Lower leg skin (tissue), 4 donors: Measurements from ENCODE around the gene RNF157. TPM values are rescaled to one million over a fixed set of nuclear protein-coding genes. Genes with fewer than 3 reads are reported as not detected.
"Not testable (repeated sequence)": the region's sequence is repeated elsewhere in the genome, so short reads cannot be mapped to it uniquely, and the experiment has no call there.

Source experiments
- DNase-seq, 2 donors: peaks; one replicate each; pipeline ENCODE4 v3.0.0-alpha.2; 2019; ENCODE audit warnings: low spot score in 2 of 2
- H3K4me3 ChIP-seq: fragments of 200-600 bp; sonication (generic); 2 replicates; pipeline ENCODE4 v1.5.1; 2017; ENCODE audit warnings: mild to moderate bottlenecking, low read depth; ENCODE audit not compliant: poor library complexity, severe bottlenecking
- POLR2A ChIP-seq, 2 donors: fragments of 450-650 bp; IDR thresholded peaks; one replicate each; pipeline ENCODE4 v1.6.1; 2016 to 2017; ENCODE audit warnings: antibody characterized with exemption in 2 of 2, mild to moderate bottlenecking in 1 of 2, moderate library complexity in 1 of 2
- WGBS, 2 donors: methylation state at CpG; one replicate each; pipeline ENCODE4 v1.1.5; 2018; 5-methylcytosine and 5-hydroxymethylcytosine counted together
- intact Hi-C: fragments of 100-400 bp; cut with DNase I; formaldehyde crosslinking; loops from one replicate; pipeline ENCODE4 v1.15.0; 2023; ENCODE audit warnings: low total_unique reads
- total RNA-seq, 4 donors: library from RNA; depleted of rRNA; stranded (reverse); fragments of >200 nt; gene quantifications; one replicate each; pipeline ENCODE4 v1.1.0, GENCODE V29; 2016
- TF ChIP-seq, protein P1 (sequence below), 3 donors: fragments of 450-650 bp; IDR thresholded peaks; one replicate each; pipeline ENCODE4 v1.5.1; 2016; ENCODE audit warnings: antibody characterized with exemption in 3 of 3, mild to moderate bottlenecking in 3 of 3, moderate library complexity in 2 of 3

Gene RNF157
- total RNA-seq, 4 donors from 2014 or later: 0.83 to 2.4 (median 1.4) TPM

DNA sequence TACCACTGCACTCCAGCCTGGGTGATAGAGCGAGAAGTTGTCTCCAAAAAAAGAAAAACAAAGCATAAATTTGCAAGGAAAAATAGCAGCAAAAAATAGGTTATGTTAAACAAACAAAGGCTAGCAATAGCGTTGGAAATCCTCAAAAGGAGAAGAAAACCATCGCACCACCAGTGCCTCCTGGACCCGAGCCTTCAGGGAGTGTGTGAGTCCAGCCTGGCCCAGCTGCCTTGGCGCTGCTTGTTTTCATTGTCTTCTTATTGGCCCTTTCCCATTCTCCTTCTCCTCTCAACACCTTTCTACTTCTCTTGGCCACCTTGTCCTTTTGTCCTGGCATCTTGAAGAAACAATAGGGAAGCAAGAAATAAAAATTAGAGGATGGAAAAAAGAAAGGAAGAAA lies 20.4 kb upstream of the RNF157 start:
- intact Hi-C loops: no loop called here
- no peak for DNase-seq
- H3K4me3 ChIP-seq: no peak overlapping the region
- 73 to 88% methylated on average over 5 of the region's 5 CpGs for WGBS, 2 donors
- no peak for TF ChIP-seq POLR2A (IDR thresholded peaks at IDR 0.05)
- TF ChIP-seq, protein P1, sequence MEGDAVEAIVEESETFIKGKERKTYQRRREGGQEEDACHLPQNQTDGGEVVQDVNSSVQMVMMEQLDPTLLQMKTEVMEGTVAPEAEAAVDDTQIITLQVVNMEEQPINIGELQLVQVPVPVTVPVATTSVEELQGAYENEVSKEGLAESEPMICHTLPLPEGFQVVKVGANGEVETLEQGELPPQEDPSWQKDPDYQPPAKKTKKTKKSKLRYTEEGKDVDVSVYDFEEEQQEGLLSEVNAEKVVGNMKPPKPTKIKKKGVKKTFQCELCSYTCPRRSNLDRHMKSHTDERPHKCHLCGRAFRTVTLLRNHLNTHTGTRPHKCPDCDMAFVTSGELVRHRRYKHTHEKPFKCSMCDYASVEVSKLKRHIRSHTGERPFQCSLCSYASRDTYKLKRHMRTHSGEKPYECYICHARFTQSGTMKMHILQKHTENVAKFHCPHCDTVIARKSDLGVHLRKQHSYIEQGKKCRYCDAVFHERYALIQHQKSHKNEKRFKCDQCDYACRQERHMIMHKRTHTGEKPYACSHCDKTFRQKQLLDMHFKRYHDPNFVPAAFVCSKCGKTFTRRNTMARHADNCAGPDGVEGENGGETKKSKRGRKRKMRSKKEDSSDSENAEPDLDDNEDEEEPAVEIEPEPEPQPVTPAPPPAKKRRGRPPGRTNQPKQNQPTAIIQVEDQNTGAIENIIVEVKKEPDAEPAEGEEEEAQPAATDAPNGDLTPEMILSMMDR (IDR thresholded peaks at IDR 0.05): no peak

DNA sequence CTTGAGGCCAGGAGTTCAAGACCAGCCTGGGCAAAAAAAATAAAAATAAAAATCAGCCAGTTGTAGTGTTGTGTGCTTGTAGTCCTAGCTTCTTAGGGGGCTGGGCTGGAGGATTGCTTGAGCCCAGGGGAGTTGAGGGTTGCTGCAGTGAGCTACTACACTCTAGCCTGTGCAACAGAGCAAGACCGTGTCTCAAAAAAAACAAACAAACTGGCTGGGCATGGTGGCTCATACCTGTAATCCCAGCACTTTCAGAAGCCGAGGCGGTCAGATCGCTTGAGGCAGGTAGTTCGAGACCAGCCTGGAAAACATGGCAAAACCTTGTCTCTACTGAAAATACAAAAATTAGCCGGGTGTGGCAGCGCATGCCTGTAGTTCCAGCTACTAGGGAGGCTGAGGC lies 19.9 kb upstream of the RNF157 start:
- no peak overlapping the region for H3K4me3 ChIP-seq
- 94 to 95% methylated on average over 7 of the region's 7 CpGs for WGBS, 2 donors
- DNase-seq: no peak
- TF ChIP-seq POLR2A (IDR thresholded peaks at IDR 0.05): no peak
- TF ChIP-seq, protein P1 (IDR thresholded peaks at IDR 0.05): no peak
- intact Hi-C loops: no loop called here

DNA sequence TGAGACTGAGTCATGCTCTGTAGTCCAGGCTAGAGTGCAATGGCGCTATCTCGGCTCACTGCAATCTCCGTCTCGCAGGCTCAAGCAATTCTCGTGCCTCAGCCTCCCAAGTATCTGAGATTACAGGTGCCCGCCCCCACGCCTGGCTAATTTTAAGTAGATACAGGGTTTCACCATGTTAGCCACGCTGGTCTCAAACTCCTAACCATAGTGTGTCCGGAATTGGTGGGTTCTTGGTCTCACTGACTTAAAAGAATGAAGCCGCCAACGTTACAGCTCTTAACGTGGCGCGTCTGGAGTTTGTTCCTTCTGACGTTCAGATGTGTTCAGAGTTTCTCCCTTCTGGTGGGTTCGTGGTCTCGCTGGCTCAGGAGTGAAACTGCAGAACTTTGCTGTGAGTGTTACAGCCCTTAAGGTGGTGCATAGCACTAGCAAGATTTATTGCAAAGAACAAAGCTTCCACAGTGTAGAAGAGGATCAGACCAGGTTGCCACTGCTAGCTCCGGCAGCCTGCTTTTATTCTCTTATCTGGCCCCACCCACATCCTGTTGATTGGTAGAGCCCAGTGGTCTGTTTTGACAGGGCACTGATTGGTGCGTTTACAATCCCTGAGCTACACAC lies 16.2 kb upstream of the RNF157 start:
- intact Hi-C loops: not testable (repeated sequence)

DNA sequence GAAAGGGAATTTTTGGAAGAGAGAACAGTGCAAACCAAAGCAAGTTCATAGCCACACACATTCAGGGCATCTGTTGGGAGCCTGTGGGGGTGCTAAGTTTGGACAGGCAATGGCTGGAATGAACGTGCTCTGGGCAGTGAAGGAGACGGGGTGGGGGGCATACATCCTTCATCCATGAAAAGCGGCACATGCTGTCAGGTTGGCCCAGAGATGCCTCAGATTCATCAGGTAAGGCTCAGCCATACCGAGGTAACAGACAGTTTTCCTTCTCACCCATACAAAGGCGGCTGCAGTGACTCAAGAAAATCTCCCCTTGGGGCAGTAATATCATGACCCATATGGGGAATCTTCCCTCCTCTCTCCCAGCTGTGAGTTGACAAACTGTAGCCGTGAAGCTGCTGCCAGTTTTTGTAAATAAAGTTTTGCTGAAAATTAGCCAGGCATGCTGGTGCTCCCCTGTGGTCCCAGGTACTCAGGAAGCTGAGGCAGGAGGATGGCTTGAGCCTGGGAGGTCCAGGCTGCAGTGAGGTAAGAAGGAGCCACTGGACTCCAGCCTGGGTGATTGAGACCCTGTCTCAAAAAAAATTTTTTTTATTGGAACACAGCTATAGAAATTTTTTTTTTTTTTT lies 15.6 kb upstream of the RNF157 start:
- 61 to 76% methylated on average over 6 of the region's 6 CpGs for WGBS, 2 donors
- no peak overlapping the region for H3K4me3 ChIP-seq
- peak in 1 of 2 donors; percentile 53 for DNase-seq
- no peak for TF ChIP-seq POLR2A (IDR thresholded peaks at IDR 0.05)
- TF ChIP-seq, protein P1 (IDR thresholded peaks at IDR 0.05): no peak
- intact Hi-C loops: no loop called here

More for the DNA sequence above, 16.2 kb upstream of the RNF157 start:
- peak in 1 of 2 donors; percentile 64 for DNase-seq
- 78 to 82% methylated on average over 19 of the region's 19 CpGs for WGBS, 2 donors
- not testable (repeated sequence) for H3K4me3 ChIP-seq

DNA sequence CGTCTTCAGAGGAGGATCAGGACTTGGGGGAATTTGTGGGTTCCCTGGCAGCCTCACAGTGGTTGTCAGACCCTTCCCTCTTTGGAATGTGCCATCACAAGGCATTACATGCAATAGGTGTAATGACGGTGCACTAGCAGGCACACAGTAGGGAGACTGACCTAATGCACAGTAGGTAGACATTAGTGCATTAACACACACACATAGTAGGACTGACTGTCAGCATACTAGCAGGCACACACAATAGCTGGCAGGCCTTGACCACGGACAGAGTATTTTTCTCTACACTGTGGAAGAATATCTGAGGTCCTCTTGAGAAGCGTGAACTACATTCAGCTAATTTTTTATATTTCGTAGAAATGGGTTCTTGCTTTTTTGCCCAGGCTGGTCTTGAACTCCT lies 14.0 kb upstream of the RNF157 start:
- WGBS, 2 donors: 91 to 96% methylated on average over 5 of the region's 5 CpGs
- DNase-seq: no peak
- TF ChIP-seq, protein P1 (IDR thresholded peaks at IDR 0.05): no peak
- no peak for TF ChIP-seq POLR2A (IDR thresholded peaks at IDR 0.05)
- no peak overlapping the region for H3K4me3 ChIP-seq
- intact Hi-C loops: no loop called here

DNA sequence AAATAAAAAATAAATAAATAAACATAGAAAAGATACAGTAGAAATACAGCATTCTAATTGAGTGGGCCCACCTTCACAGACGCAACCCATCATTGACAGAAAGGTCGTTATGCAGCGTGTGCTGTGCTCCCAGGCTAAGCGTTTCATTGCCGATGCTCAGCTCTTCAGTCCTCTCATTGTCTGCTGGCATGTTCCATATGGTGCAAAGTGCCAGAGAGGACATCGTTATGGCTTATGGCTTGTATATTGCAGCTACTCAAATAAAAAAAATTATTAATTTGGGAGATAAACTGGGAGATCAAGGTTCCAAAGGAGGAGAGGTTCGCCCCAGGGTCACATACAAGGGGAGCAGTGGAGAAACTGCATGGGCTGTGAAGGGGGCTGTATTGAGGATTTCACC lies 13.5 kb upstream of the RNF157 start:
- no peak for TF ChIP-seq POLR2A (IDR thresholded peaks at IDR 0.05)
- TF ChIP-seq, protein P1 (IDR thresholded peaks at IDR 0.05): no peak
- intact Hi-C loops: no loop called here
- 90 to 93% methylated on average over 7 of the region's 7 CpGs for WGBS, 2 donors
- no peak for DNase-seq
- H3K4me3 ChIP-seq: no peak overlapping the region

DNA sequence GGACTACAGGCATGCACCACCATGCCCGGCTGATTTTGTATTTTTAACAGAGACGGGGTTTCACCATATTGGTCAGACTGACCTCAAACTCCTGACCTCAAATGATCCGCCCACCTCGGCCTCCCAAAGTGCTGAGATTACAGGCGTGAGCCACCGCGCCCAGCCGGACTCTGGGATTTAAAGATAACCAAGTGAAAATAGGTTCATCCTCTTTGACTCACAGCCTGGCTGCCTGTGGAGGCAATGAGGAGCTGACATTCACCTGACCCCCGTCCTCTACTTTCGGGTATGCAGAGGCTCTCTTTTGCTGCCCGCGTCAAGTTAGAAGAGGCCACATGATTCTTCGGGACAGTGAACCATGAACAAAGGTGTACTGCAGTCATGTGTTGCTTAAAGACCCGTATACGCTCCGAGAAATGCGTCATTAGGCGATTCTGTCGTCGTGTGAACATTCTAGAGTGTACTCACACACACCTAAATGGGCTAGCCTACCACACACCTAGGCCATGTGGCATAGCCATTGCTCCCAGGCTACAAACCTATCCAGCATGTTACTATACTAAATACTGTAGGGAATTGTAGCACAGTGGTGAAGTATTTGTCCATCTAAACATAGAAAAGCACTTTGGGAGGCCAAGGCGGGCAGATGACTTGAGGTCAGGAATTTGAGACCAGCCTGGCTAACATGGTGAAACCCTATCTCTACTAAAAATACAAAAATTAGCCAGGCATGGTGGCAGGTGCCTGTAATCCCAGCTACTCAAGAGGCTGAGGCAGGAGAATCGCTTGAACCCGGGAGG lies 12.9 kb upstream of the RNF157 start:
- H3K4me3 ChIP-seq, intact Hi-C loops: not testable (repeated sequence)
- WGBS, 2 donors: 87 to 91% methylated on average over 23 of the region's 23 CpGs
- peak in 1 of 2 donors; percentile 81 for DNase-seq
